ENCODE data around the gene TTC19. TPM values are rescaled to one million over a fixed set of nuclear protein-coding genes. Genes with fewer than 3 reads are reported as not detected.

Gene TTC19
- total and polyA plus RNA-seq, 2 experiments from 2014 or later = 30.3 to 93.5 TPM

DNA sequence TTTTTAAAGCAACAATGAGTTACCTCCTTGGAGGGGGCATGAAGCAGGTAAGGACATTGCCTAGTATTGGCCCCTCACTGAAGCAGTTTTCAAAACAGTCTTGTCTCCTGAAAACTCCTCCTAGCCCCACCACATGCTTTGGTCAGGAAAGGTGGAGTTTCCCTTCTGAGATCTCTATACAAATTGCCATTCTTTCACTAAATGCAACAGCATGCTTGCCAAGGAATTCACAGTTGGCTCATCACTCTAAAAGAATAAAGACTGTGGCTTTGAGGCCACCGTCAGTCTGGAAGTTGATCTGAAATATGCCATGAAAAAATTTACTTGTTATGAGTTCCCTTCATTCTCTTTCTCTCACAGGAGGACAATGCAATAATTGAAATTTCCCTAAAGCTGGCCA lies 4.2 kb downstream of the TTC19 start:
- no peak for DNase-seq (ENCODE audit: low spot score)
- Histone ChIP-seq H3K4me3 (no peak overlapping the region), H2AFZ (no peak overlapping the region), H3K36me3 (ENCODE audit: insufficient read depth) (peaks cover 68% of the 10 kb centered on the region), H3F3A (replicated peaks; ENCODE audit: low read depth) (no peaks in the 10 kb centered on the region; the same call in 1 of the 2 replicates), H3K4me1 (ENCODE audit: insufficient read depth) (peaks cover 12% of the 10 kb centered on the region), H4K20me1 (replicated peaks; ENCODE audit: insufficient read depth) (peaks cover 22% of the 10 kb centered on the region), H3K4me2 (no peak overlapping the region), H3K9me2 (ENCODE audit: insufficient read depth) (no peaks in the 10 kb centered on the region), H3K27me3 (ENCODE audit: insufficient read depth) (no peaks in the 10 kb centered on the region), H3K27ac (ENCODE audit: low read depth) (no peak overlapping the region), H3K79me2 (replicated peaks; ENCODE audit: insufficient read depth) (peaks cover 35% of the 10 kb centered on the region)
- peaks cover 4% of the 10 kb centered on the region for H3K27me3 Mint-ChIP-seq (ENCODE audit: insufficient read depth, low read depth, poor library complexity)
- ATAC-seq = no peak
- no peak overlapping the region for H3K4me3 Mint-ChIP-seq
- no peak overlapping the region for H3K27ac Mint-ChIP-seq
- H3K36me3 Mint-ChIP-seq (ENCODE audit: low read depth) = peaks cover 83% of the 10 kb centered on the region
- peaks cover 12% of the 10 kb centered on the region for H3K4me1 Mint-ChIP-seq
- TF ChIP-seq, protein P1, sequence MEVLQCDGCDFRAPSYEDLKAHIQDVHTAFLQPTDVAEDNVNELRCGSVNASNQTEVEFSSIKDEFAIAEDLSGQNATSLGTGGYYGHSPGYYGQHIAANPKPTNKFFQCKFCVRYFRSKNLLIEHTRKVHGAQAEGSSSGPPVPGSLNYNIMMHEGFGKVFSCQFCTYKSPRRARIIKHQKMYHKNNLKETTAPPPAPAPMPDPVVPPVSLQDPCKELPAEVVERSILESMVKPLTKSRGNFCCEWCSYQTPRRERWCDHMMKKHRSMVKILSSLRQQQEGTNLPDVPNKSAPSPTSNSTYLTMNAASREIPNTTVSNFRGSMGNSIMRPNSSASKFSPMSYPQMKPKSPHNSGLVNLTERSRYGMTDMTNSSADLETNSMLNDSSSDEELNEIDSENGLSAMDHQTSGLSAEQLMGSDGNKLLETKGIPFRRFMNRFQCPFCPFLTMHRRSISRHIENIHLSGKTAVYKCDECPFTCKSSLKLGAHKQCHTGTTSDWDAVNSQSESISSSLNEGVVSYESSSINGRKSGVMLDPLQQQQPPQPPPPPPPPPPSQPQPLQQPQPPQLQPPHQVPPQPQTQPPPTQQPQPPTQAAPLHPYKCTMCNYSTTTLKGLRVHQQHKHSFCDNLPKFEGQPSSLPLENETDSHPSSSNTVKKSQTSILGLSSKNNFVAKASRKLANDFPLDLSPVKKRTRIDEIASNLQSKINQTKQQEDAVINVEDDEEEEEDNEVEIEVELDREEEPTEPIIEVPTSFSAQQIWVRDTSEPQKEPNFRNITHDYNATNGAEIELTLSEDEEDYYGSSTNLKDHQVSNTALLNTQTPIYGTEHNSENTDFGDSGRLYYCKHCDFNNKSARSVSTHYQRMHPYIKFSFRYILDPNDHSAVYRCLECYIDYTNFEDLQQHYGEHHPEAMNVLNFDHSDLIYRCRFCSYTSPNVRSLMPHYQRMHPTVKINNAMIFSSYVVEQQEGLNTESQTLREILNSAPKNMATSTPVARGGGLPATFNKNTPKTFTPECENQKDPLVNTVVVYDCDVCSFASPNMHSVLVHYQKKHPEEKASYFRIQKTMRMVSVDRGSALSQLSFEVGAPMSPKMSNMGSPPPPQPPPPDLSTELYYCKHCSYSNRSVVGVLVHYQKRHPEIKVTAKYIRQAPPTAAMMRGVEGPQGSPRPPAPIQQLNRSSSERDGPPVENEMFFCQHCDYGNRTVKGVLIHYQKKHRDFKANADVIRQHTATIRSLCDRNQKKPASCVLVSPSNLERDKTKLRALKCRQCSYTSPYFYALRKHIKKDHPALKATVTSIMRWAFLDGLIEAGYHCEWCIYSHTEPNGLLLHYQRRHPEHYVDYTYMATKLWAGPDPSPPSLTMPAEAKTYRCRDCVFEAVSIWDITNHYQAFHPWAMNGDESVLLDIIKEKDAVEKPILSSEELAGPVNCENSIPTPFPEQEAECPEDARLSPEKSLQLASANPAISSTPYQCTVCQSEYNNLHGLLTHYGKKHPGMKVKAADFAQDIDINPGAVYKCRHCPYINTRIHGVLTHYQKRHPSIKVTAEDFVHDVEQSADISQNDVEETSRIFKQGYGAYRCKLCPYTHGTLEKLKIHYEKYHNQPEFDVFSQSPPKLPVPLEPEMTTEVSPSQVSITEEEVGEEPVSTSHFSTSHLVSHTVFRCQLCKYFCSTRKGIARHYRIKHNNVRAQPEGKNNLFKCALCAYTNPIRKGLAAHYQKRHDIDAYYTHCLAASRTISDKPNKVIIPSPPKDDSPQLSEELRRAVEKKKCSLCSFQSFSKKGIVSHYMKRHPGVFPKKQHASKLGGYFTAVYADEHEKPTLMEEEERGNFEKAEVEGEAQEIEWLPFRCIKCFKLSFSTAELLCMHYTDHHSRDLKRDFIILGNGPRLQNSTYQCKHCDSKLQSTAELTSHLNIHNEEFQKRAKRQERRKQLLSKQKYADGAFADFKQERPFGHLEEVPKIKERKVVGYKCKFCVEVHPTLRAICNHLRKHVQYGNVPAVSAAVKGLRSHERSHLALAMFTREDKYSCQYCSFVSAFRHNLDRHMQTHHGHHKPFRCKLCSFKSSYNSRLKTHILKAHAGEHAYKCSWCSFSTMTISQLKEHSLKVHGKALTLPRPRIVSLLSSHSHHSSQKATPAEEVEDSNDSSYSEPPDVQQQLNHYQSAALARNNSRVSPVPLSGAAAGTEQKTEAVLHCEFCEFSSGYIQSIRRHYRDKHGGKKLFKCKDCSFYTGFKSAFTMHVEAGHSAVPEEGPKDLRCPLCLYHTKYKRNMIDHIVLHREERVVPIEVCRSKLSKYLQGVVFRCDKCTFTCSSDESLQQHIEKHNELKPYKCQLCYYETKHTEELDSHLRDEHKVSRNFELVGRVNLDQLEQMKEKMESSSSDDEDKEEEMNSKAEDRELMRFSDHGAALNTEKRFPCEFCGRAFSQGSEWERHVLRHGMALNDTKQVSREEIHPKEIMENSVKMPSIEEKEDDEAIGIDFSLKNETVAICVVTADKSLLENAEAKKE (CRISPR knock-in tag; IDR thresholded peaks at IDR 0.05) = no peak
- TF ChIP-seq, protein P2, sequence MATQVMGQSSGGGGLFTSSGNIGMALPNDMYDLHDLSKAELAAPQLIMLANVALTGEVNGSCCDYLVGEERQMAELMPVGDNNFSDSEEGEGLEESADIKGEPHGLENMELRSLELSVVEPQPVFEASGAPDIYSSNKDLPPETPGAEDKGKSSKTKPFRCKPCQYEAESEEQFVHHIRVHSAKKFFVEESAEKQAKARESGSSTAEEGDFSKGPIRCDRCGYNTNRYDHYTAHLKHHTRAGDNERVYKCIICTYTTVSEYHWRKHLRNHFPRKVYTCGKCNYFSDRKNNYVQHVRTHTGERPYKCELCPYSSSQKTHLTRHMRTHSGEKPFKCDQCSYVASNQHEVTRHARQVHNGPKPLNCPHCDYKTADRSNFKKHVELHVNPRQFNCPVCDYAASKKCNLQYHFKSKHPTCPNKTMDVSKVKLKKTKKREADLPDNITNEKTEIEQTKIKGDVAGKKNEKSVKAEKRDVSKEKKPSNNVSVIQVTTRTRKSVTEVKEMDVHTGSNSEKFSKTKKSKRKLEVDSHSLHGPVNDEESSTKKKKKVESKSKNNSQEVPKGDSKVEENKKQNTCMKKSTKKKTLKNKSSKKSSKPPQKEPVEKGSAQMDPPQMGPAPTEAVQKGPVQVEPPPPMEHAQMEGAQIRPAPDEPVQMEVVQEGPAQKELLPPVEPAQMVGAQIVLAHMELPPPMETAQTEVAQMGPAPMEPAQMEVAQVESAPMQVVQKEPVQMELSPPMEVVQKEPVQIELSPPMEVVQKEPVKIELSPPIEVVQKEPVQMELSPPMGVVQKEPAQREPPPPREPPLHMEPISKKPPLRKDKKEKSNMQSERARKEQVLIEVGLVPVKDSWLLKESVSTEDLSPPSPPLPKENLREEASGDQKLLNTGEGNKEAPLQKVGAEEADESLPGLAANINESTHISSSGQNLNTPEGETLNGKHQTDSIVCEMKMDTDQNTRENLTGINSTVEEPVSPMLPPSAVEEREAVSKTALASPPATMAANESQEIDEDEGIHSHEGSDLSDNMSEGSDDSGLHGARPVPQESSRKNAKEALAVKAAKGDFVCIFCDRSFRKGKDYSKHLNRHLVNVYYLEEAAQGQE (IDR thresholded peaks at IDR 0.05; ENCODE audit: unreplicated experiment) = no peak
- TF ChIP-seq POLR2AphosphoS5 (IDR thresholded peaks at IDR 0.05; ENCODE audit: low read depth) = no peak
- no peak for TF ChIP-seq NANOG (IDR thresholded peaks at IDR 0.05; ENCODE audit: borderline replicate concordance)
- no peak for TF ChIP-seq CREB1 (CRISPR knock-in tag; IDR thresholded peaks at IDR 0.05; ENCODE audit: low read depth)
- TF ChIP-seq, protein P3, sequence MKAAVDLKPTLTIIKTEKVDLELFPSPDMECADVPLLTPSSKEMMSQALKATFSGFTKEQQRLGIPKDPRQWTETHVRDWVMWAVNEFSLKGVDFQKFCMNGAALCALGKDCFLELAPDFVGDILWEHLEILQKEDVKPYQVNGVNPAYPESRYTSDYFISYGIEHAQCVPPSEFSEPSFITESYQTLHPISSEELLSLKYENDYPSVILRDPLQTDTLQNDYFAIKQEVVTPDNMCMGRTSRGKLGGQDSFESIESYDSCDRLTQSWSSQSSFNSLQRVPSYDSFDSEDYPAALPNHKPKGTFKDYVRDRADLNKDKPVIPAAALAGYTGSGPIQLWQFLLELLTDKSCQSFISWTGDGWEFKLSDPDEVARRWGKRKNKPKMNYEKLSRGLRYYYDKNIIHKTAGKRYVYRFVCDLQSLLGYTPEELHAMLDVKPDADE (IDR thresholded peaks at IDR 0.05) = no peak
- no peak for TF ChIP-seq EZH2 (IDR thresholded peaks at IDR 0.05; ENCODE audit: low read depth, unreplicated experiment)
- no peak for TF ChIP-seq JUNB (IDR thresholded peaks at IDR 0.05; ENCODE audit: unreplicated experiment)
- no peak for TF ChIP-seq STAT1 (IDR thresholded peaks at IDR 0.05; ENCODE audit: unreplicated experiment)
- no peak for TF ChIP-seq ZNF331 (CRISPR knock-in tag; IDR thresholded peaks at IDR 0.05; ENCODE audit: low read depth)
- no peak for TF ChIP-seq ZNF114 (CRISPR knock-in tag; IDR thresholded peaks at IDR 0.05)
- TF ChIP-seq, protein P4, sequence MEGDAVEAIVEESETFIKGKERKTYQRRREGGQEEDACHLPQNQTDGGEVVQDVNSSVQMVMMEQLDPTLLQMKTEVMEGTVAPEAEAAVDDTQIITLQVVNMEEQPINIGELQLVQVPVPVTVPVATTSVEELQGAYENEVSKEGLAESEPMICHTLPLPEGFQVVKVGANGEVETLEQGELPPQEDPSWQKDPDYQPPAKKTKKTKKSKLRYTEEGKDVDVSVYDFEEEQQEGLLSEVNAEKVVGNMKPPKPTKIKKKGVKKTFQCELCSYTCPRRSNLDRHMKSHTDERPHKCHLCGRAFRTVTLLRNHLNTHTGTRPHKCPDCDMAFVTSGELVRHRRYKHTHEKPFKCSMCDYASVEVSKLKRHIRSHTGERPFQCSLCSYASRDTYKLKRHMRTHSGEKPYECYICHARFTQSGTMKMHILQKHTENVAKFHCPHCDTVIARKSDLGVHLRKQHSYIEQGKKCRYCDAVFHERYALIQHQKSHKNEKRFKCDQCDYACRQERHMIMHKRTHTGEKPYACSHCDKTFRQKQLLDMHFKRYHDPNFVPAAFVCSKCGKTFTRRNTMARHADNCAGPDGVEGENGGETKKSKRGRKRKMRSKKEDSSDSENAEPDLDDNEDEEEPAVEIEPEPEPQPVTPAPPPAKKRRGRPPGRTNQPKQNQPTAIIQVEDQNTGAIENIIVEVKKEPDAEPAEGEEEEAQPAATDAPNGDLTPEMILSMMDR (conservative IDR thresholded peaks at IDR 0.05; ENCODE audit: low read depth in 2 of 2) = no peak
- no peak for TF ChIP-seq EZH2phosphoT487 (IDR thresholded peaks at IDR 0.05; ENCODE audit: unreplicated experiment)
- H3K9me3 Mint-ChIP-seq = peaks cover 6% of the 10 kb centered on the region
